GM23338 (cell line): ENCODE measurements around the gene TMEM116. TPM values are rescaled to one million over a fixed set of nuclear protein-coding genes. Genes with fewer than 3 reads are reported as not detected.

ENCODE experiments used
- ATAC-seq: fragments of 200-7000 bp; cut with Tn5 transposase; 3 replicates; pipeline ENCODE4 v1.9.1; 2020
- DNase-seq: peaks from one replicate; pipeline ENCODE4 v3.0.0-alpha.2; 2015; ENCODE audit warnings: low spot score
- H2AFZ ChIP-seq: fragments of 200-600 bp; sonication (generic); 2 replicates; pipeline ENCODE4 v1.8.0; 2016; ENCODE audit warnings: antibody characterized with exemption, mild to moderate bottlenecking, moderate library complexity
- H3F3A ChIP-seq: fragments of 200-600 bp; sonication (generic); replicated peaks from 2 replicates; pipeline ENCODE4 v1.8.0; 2017; ENCODE audit warnings: antibody characterized with exemption, mixed run types, low read depth
- H3K27ac ChIP-seq: fragments of 200-600 bp; sonication (generic); 2 replicates; pipeline ENCODE4 v1.6.1; 2016; ENCODE audit warnings: low read depth
- H3K27me3 ChIP-seq: fragments of 200-600 bp; sonication (generic); 2 replicates; pipeline ENCODE4 v1.8.0; 2016; ENCODE audit warnings: mild to moderate bottlenecking, mixed run types, moderate library complexity; ENCODE audit not compliant: insufficient read depth
- H3K36me3 ChIP-seq: fragments of 200-600 bp; sonication (generic); 2 replicates; pipeline ENCODE4 v1.8.0; 2016; ENCODE audit warnings: mild to moderate bottlenecking; ENCODE audit not compliant: insufficient read depth
- H3K4me1 ChIP-seq: fragments of 200-600 bp; sonication (generic); 2 replicates; pipeline ENCODE4 v1.8.0; 2016; ENCODE audit warnings: mild to moderate bottlenecking, moderate library complexity; ENCODE audit not compliant: insufficient read depth
- H3K4me2 ChIP-seq: fragments of 200-600 bp; sonication (generic); 2 replicates; pipeline ENCODE4 v1.7.1; 2017; ENCODE audit warnings: mixed run types
- H3K4me3 ChIP-seq: fragments of 200-600 bp; sonication (generic); 2 replicates; pipeline ENCODE4 v1.6.1; 2016; ENCODE audit warnings: mixed run types
- H3K79me2 ChIP-seq: fragments of 200-600 bp; sonication (generic); replicated peaks from 2 replicates; pipeline ENCODE4 v1.8.0; 2017; ENCODE audit warnings: mild to moderate bottlenecking; ENCODE audit not compliant: insufficient read depth
- H3K9me2 ChIP-seq: fragments of 200-600 bp; sonication (generic); 2 replicates; pipeline ENCODE4 v1.8.0; 2017; ENCODE audit not compliant: insufficient read depth
- H4K20me1 ChIP-seq: fragments of 200-600 bp; sonication (generic); replicated peaks from 2 replicates; pipeline ENCODE4 v1.8.0; 2017; ENCODE audit warnings: mild to moderate bottlenecking; ENCODE audit not compliant: insufficient read depth
- H3K27ac Mint-ChIP-seq: 2 replicates; pipeline ENCODE4 v1.8.0; 2020; ENCODE audit warnings: inconsistent platforms, mild to moderate bottlenecking, moderate library complexity, mixed read lengths
- H3K27me3 Mint-ChIP-seq: 3 replicates; pipeline ENCODE4 v1.8.0; 2022; ENCODE audit warnings: low read depth, mild to moderate bottlenecking, moderate library complexity, mixed read lengths, inconsistent platforms; ENCODE audit not compliant: insufficient read depth, poor library complexity
- H3K36me3 Mint-ChIP-seq: 3 replicates; pipeline ENCODE4 v1.8.0; 2021; ENCODE audit warnings: low read depth, mild to moderate bottlenecking, inconsistent platforms, moderate library complexity, mixed read lengths
- H3K4me1 Mint-ChIP-seq: 3 replicates; pipeline ENCODE4 v1.8.0; 2020; ENCODE audit warnings: mild to moderate bottlenecking, inconsistent platforms, mixed read lengths
- H3K4me3 Mint-ChIP-seq: 3 replicates; pipeline ENCODE4 v1.8.0; 2021; ENCODE audit warnings: moderate library complexity, mild to moderate bottlenecking, inconsistent platforms, mixed read lengths
- H3K9me3 Mint-ChIP-seq: 3 replicates; pipeline ENCODE4 v1.8.0; 2020; ENCODE audit warnings: moderate library complexity, mild to moderate bottlenecking, inconsistent platforms, mixed read lengths
- CTCF ChIP-seq, 2 experiments: fragments of 200-600 bp in 1 of 2; sonication (generic) in 1 of 2; conservative IDR thresholded peaks; 2 replicates each; pipeline versions ENCODE4 v1.5.1 to v1.6.1; 2016 to 2017; ENCODE audit warnings: antibody characterized with exemption in 2 of 2, low read depth in 2 of 2, mild to moderate bottlenecking in 2 of 2, moderate library complexity in 1 of 2
- ETS1 ChIP-seq: IDR thresholded peaks from 2 replicates; pipeline ENCODE4 v1.6.1; 2016; ENCODE audit warnings: antibody characterized with exemption
- EZH2 ChIP-seq: fragments of 200-600 bp; sonication (generic); IDR thresholded peaks from one replicate; pipeline ENCODE4 v1.8.0; 2017; ENCODE audit warnings: antibody characterized with exemption, mild to moderate bottlenecking, low read depth; ENCODE audit not compliant: unreplicated experiment
- EZH2phosphoT487 ChIP-seq: fragments of 200-600 bp; sonication (generic); IDR thresholded peaks from one replicate; pipeline ENCODE4 v1.8.1; 2018; ENCODE audit warnings: antibody characterized with exemption; ENCODE audit not compliant: unreplicated experiment
- JUNB ChIP-seq: IDR thresholded peaks from one replicate; pipeline ENCODE4 v1.6.1; 2016; ENCODE audit warnings: antibody characterized with exemption; ENCODE audit not compliant: unreplicated experiment
- NANOG ChIP-seq: IDR thresholded peaks from 2 replicates; pipeline ENCODE4 v1.6.1; 2016; ENCODE audit warnings: antibody characterized with exemption, borderline replicate concordance
- POLR2AphosphoS5 ChIP-seq: IDR thresholded peaks from 2 replicates; pipeline ENCODE4 v1.6.1; 2016; ENCODE audit warnings: antibody characterized with exemption, low read depth
- STAT1 ChIP-seq: IDR thresholded peaks from one replicate; pipeline ENCODE4 v1.6.1; 2016; ENCODE audit warnings: antibody characterized with exemption; ENCODE audit not compliant: unreplicated experiment
- ZNF114 ChIP-seq: fragments of 250-450 bp; sonication (Bioruptor Pico); IDR thresholded peaks from 2 replicates; pipeline ENCODE4 v1.5.0; 2020; ENCODE audit warnings: mild to moderate bottlenecking, moderate library complexity
- ZNF331 ChIP-seq: fragments of 250-450 bp; sonication (Bioruptor Pico); IDR thresholded peaks from 2 replicates; pipeline ENCODE4 v1.5.0; 2020; ENCODE audit warnings: low read depth, mild to moderate bottlenecking, moderate library complexity
- polyA plus RNA-seq: library from polyadenylated mRNA; unstranded; fragments of >200 nt; fragmentation: Nextera tagmentation; extraction: Ambion mirVana; gene quantifications from 2 replicates; pipeline ENCODE4 v1.2.1, GENCODE V29; 2016
- total RNA-seq: library from RNA; depleted of rRNA; stranded (reverse); fragments of >200 nt; shearing (Covaris generic); gene quantifications from 2 replicates; pipeline ENCODE4 v1.2.3, GENCODE V29; 2014
- TF ChIP-seq, protein P1 (sequence below): IDR thresholded peaks from one replicate; pipeline ENCODE4 v1.6.1; 2018; ENCODE audit warnings: antibody characterized with exemption; ENCODE audit not compliant: unreplicated experiment
- TF ChIP-seq, protein P2 (sequence below): fragments of 250-450 bp; sonication (Bioruptor Pico); IDR thresholded peaks from 2 replicates; pipeline ENCODE4 v1.5.0; 2020; ENCODE audit warnings: mild to moderate bottlenecking, moderate library complexity

TMEM116 gene
- total and polyA plus RNA-seq, 2 experiments from 2014 or later: 8.0 to 10.4 TPM

- TF ChIP-seq ETS1: no peak
- no peak for TF ChIP-seq JUNB
- TF ChIP-seq EZH2: no peak
- no peak for TF ChIP-seq EZH2phosphoT487
- no peak for TF ChIP-seq ZNF331 (CRISPR knock-in tag)
- TF ChIP-seq STAT1: no peak
These were observed 32.4 kb downstream of the TMEM116 start (continued) for GRCh38 chr12:111980598-111980997.

GRCh38 chr12:111978545-111978944 lies 34.4 kb downstream of the TMEM116 start:
- no peaks in the 10 kb centered on the region for H3K4me1 Mint-ChIP-seq
- no peaks in the 10 kb centered on the region for H3K9me2 ChIP-seq
- H3K4me1 ChIP-seq: no peaks in the 10 kb centered on the region
- no peak overlapping the region for H3K27ac Mint-ChIP-seq
- H2AFZ ChIP-seq: no peak overlapping the region
- H3K27ac ChIP-seq: no peak overlapping the region
- no peak overlapping the region for H3K4me3 Mint-ChIP-seq
- no peak overlapping the region for H3K4me2 ChIP-seq
- no peaks in the 10 kb centered on the region for H3K27me3 ChIP-seq
- no peaks in the 10 kb centered on the region for H3F3A ChIP-seq
- no peaks in the 10 kb centered on the region for H3K36me3 ChIP-seq
- DNase-seq (no peak), ATAC-seq (no peak)
- H3K36me3 Mint-ChIP-seq: no peaks in the 10 kb centered on the region
- H3K4me3 ChIP-seq: no peak overlapping the region
- no peaks in the 10 kb centered on the region for H3K79me2 ChIP-seq
- no peaks in the 10 kb centered on the region for H4K20me1 ChIP-seq
- peaks cover 2% of the 10 kb centered on the region for H3K27me3 Mint-ChIP-seq
- H3K9me3 Mint-ChIP-seq: no peaks in the 10 kb centered on the region
- TF ChIP-seq ZNF114 (CRISPR knock-in tag): no peak
- no peak for TF ChIP-seq NANOG
- no peak for TF ChIP-seq EZH2
- TF ChIP-seq POLR2AphosphoS5: no peak
- no peak for TF ChIP-seq ETS1
- no peak for TF ChIP-seq CTCF (conservative IDR thresholded peaks at IDR 0.05; ENCODE audit: low read depth in 2 of 2)
- TF ChIP-seq, protein P1, sequence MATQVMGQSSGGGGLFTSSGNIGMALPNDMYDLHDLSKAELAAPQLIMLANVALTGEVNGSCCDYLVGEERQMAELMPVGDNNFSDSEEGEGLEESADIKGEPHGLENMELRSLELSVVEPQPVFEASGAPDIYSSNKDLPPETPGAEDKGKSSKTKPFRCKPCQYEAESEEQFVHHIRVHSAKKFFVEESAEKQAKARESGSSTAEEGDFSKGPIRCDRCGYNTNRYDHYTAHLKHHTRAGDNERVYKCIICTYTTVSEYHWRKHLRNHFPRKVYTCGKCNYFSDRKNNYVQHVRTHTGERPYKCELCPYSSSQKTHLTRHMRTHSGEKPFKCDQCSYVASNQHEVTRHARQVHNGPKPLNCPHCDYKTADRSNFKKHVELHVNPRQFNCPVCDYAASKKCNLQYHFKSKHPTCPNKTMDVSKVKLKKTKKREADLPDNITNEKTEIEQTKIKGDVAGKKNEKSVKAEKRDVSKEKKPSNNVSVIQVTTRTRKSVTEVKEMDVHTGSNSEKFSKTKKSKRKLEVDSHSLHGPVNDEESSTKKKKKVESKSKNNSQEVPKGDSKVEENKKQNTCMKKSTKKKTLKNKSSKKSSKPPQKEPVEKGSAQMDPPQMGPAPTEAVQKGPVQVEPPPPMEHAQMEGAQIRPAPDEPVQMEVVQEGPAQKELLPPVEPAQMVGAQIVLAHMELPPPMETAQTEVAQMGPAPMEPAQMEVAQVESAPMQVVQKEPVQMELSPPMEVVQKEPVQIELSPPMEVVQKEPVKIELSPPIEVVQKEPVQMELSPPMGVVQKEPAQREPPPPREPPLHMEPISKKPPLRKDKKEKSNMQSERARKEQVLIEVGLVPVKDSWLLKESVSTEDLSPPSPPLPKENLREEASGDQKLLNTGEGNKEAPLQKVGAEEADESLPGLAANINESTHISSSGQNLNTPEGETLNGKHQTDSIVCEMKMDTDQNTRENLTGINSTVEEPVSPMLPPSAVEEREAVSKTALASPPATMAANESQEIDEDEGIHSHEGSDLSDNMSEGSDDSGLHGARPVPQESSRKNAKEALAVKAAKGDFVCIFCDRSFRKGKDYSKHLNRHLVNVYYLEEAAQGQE: no peak
- no peak for TF ChIP-seq STAT1
- TF ChIP-seq ZNF331 (CRISPR knock-in tag): no peak
- no peak for TF ChIP-seq JUNB
- TF ChIP-seq, protein P2, sequence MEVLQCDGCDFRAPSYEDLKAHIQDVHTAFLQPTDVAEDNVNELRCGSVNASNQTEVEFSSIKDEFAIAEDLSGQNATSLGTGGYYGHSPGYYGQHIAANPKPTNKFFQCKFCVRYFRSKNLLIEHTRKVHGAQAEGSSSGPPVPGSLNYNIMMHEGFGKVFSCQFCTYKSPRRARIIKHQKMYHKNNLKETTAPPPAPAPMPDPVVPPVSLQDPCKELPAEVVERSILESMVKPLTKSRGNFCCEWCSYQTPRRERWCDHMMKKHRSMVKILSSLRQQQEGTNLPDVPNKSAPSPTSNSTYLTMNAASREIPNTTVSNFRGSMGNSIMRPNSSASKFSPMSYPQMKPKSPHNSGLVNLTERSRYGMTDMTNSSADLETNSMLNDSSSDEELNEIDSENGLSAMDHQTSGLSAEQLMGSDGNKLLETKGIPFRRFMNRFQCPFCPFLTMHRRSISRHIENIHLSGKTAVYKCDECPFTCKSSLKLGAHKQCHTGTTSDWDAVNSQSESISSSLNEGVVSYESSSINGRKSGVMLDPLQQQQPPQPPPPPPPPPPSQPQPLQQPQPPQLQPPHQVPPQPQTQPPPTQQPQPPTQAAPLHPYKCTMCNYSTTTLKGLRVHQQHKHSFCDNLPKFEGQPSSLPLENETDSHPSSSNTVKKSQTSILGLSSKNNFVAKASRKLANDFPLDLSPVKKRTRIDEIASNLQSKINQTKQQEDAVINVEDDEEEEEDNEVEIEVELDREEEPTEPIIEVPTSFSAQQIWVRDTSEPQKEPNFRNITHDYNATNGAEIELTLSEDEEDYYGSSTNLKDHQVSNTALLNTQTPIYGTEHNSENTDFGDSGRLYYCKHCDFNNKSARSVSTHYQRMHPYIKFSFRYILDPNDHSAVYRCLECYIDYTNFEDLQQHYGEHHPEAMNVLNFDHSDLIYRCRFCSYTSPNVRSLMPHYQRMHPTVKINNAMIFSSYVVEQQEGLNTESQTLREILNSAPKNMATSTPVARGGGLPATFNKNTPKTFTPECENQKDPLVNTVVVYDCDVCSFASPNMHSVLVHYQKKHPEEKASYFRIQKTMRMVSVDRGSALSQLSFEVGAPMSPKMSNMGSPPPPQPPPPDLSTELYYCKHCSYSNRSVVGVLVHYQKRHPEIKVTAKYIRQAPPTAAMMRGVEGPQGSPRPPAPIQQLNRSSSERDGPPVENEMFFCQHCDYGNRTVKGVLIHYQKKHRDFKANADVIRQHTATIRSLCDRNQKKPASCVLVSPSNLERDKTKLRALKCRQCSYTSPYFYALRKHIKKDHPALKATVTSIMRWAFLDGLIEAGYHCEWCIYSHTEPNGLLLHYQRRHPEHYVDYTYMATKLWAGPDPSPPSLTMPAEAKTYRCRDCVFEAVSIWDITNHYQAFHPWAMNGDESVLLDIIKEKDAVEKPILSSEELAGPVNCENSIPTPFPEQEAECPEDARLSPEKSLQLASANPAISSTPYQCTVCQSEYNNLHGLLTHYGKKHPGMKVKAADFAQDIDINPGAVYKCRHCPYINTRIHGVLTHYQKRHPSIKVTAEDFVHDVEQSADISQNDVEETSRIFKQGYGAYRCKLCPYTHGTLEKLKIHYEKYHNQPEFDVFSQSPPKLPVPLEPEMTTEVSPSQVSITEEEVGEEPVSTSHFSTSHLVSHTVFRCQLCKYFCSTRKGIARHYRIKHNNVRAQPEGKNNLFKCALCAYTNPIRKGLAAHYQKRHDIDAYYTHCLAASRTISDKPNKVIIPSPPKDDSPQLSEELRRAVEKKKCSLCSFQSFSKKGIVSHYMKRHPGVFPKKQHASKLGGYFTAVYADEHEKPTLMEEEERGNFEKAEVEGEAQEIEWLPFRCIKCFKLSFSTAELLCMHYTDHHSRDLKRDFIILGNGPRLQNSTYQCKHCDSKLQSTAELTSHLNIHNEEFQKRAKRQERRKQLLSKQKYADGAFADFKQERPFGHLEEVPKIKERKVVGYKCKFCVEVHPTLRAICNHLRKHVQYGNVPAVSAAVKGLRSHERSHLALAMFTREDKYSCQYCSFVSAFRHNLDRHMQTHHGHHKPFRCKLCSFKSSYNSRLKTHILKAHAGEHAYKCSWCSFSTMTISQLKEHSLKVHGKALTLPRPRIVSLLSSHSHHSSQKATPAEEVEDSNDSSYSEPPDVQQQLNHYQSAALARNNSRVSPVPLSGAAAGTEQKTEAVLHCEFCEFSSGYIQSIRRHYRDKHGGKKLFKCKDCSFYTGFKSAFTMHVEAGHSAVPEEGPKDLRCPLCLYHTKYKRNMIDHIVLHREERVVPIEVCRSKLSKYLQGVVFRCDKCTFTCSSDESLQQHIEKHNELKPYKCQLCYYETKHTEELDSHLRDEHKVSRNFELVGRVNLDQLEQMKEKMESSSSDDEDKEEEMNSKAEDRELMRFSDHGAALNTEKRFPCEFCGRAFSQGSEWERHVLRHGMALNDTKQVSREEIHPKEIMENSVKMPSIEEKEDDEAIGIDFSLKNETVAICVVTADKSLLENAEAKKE (CRISPR knock-in tag): no peak
